ENCODE measurements around the gene SPATA9. TPM values are rescaled to one million over a fixed set of nuclear protein-coding genes. Genes with fewer than 3 reads are reported as not detected.

SPATA9 gene
- total RNA-seq, 1 donor, result 1.3 TPM

GRCh38 chr5:95631991-95632675 lies 50.7 kb downstream of the SPATA9 start:
- no peak overlapping the region for H3K4me3 ChIP-seq (ENCODE audit: low read depth, low read length)
- TF ChIP-seq, protein P1, sequence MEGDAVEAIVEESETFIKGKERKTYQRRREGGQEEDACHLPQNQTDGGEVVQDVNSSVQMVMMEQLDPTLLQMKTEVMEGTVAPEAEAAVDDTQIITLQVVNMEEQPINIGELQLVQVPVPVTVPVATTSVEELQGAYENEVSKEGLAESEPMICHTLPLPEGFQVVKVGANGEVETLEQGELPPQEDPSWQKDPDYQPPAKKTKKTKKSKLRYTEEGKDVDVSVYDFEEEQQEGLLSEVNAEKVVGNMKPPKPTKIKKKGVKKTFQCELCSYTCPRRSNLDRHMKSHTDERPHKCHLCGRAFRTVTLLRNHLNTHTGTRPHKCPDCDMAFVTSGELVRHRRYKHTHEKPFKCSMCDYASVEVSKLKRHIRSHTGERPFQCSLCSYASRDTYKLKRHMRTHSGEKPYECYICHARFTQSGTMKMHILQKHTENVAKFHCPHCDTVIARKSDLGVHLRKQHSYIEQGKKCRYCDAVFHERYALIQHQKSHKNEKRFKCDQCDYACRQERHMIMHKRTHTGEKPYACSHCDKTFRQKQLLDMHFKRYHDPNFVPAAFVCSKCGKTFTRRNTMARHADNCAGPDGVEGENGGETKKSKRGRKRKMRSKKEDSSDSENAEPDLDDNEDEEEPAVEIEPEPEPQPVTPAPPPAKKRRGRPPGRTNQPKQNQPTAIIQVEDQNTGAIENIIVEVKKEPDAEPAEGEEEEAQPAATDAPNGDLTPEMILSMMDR (IDR thresholded peaks at IDR 0.05; ENCODE audit: insufficient read depth, low read depth, low read length), result no peak
- DNase-seq (ENCODE audit: low read depth), result no peak

- TF ChIP-seq, protein P1 (IDR thresholded peaks at IDR 0.05; ENCODE audit: insufficient read depth, low read depth, low read length), result no peak
- DNase-seq (ENCODE audit: low read depth), result peak; percentile 86
- H3K4me3 ChIP-seq (ENCODE audit: low read depth, low read length), result no peak overlapping the region
Observed at GRCh38 chr5:95631255-95631958, 51.4 kb downstream of the SPATA9 start.

DNA sequence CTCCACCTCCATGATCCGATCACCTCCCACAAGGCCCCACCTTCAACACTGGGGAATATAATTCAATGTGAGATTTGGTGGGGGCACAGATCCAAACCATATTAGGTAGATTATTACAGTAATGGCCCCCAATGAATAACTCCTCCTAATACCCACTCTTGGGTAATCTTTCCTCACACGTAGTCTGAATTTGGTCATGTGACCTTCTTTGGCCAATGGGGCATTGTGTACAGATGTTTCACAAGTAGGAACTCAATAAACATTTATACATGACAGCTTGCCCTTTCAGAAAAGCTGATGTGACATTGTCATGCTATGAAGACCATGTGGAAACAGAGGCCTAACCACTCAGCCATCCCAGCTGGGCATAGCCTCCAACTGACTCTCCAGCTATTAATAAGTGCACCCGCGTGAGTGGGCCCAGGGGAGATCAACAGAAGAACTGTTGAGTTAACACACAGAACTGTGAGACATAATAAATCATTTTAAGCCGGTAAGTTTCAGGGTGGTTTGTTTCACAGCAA lies 52.3 kb downstream of the SPATA9 start:
- no peak overlapping the region for H3K4me3 ChIP-seq (ENCODE audit: low read depth, low read length)
- TF ChIP-seq, protein P1 (IDR thresholded peaks at IDR 0.05; ENCODE audit: insufficient read depth, low read depth, low read length), result no peak
- no peak for DNase-seq (ENCODE audit: low read depth)

DNA sequence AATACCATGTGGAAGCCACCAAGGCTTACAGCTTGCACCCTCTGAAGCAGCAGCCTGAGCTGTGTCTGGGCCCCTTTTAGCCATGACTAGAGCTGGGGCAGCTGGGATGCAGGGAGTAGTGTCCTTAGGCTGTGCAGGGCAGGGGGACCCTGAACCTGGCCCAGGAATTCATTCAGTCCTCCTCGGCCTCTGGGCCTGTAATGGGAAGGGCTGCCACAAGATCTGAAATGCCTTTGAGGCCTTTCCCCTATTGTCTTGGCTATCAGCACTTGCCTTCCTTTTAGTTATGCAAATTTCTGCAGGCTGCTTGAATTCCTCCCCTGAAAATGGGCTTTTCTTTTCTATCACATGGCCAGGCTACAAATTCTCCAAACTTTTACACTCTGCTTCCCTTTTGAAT lies 53.9 kb downstream of the SPATA9 start:
- no peak for DNase-seq (ENCODE audit: low read depth)
- TF ChIP-seq, protein P1 (IDR thresholded peaks at IDR 0.05; ENCODE audit: insufficient read depth, low read depth, low read length), result no peak
- H3K4me3 ChIP-seq (ENCODE audit: low read depth, low read length), result no peak overlapping the region

- no peak overlapping the region for H3K4me3 ChIP-seq (ENCODE audit: low read depth, low read length)
- no peak for DNase-seq (ENCODE audit: low read depth)
- TF ChIP-seq, protein P1 (IDR thresholded peaks at IDR 0.05; ENCODE audit: insufficient read depth, low read depth, low read length), result no peak
Observed at GRCh38 chr5:95627971-95628810, 54.6 kb downstream of the SPATA9 start.

DNA sequence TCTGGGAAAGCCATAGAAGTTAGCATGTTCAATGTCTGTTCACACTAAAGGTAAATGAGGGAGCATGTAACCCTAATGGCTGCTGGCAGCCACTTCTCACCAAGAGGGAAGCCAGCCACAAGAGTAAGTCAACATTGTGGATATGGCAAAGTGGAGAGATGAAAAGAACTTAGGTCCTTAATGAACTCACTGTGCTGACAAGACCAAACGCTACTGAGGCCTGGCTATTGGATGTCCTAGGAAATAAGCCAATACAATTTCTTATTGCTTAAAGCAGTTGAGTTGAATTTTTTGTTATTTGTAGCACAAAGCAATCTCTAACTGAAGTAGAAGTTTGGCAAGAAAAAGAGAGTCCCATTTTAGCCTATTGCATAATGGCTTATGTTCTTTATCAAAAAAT lies 56.1 kb downstream of the SPATA9 start:
- TF ChIP-seq, protein P1 (IDR thresholded peaks at IDR 0.05; ENCODE audit: insufficient read depth, low read depth, low read length), result no peak
- H3K4me3 ChIP-seq (ENCODE audit: low read depth, low read length), result no peak overlapping the region
- DNase-seq (ENCODE audit: low read depth), result no peak

All from fibroblast of villous mesenchyme (primary cell).